Lung (tissue), 12 donors: Measurements from ENCODE around the gene CARD9. TPM values are rescaled to one million over a fixed set of nuclear protein-coding genes. Genes with fewer than 3 reads are reported as not detected.

ENCODE experiments used
- ATAC-seq: fragments of 200-7000 bp; cut with Tn5 transposase; one replicate; pipeline ENCODE4 v1.9.1; 2020; ENCODE audit warnings: moderate number of reproducible peaks; ENCODE audit not compliant: insufficient read depth, low FRiP score
- DNase-seq, 3 donors: peaks; one replicate each; pipeline ENCODE4 v3.0.0-alpha.2; 2013 to 2017
- H3K27ac ChIP-seq, 2 donors: one replicate each; pipeline ENCODE4 v1.5.1; 2013; ENCODE audit warnings: mild to moderate bottlenecking in 2 of 2, moderate library complexity in 2 of 2, control low read depth in 1 of 2, inconsistent platforms in 1 of 2, low read depth in 1 of 2, low read length in 1 of 2
- H3K27me3 ChIP-seq, 3 donors: one replicate each; pipeline ENCODE4 v1.5.1; 2013; ENCODE audit warnings: low read length in 2 of 3; ENCODE audit not compliant: control insufficient read depth in 3 of 3, insufficient read depth in 3 of 3
- H3K36me3 ChIP-seq, 4 donors: one replicate each; pipeline ENCODE4 v1.5.1; 2013; ENCODE audit warnings: low read length in 4 of 4, mild to moderate bottlenecking in 1 of 4, moderate library complexity in 1 of 4; ENCODE audit not compliant: control insufficient read depth in 4 of 4, insufficient read depth in 4 of 4
- H3K4me1 ChIP-seq, 5 donors: one replicate each; pipeline ENCODE4 v1.5.1; 2013; ENCODE audit warnings: low read length in 5 of 5, mild to moderate bottlenecking in 2 of 5, moderate library complexity in 1 of 5; ENCODE audit not compliant: control insufficient read depth in 5 of 5, insufficient read depth in 5 of 5
- H3K4me3 ChIP-seq: one replicate; pipeline ENCODE4 v1.5.1; 2013; ENCODE audit warnings: mild to moderate bottlenecking, control low read depth, moderate library complexity
- H3K9ac ChIP-seq, 2 donors: one replicate each; pipeline ENCODE4 v1.5.1; 2013; ENCODE audit warnings: low read length in 2 of 2, control low read depth in 1 of 2; ENCODE audit not compliant: insufficient read depth in 1 of 2
- H3K9me3 ChIP-seq, 4 donors: one replicate each; pipeline ENCODE4 v1.5.1; 2013; ENCODE audit warnings: low read length in 3 of 4, mild to moderate bottlenecking in 1 of 4, moderate library complexity in 1 of 4; ENCODE audit not compliant: control insufficient read depth in 4 of 4, insufficient read depth in 3 of 4
- WGBS, 2 donors: extraction: QIAGEN DNeasy Blood & Tissue Kit; methylation state at CpG; one replicate each; pipeline ENCODE4 v1.1.7; 2013; 5-methylcytosine and 5-hydroxymethylcytosine counted together
- polyA plus RNA-seq, 2 donors: library from polyadenylated mRNA; stranded (reverse); fragments of 200-250 nt; gene quantifications; one replicate each; pipeline ENCODE4 v1.2.1, GENCODE V29; 2013
- total RNA-seq, 2 donors: library from RNA; depleted of rRNA in 1 of 2; stranded (reverse); fragments of >200 nt in 1 of 2; gene quantifications; one replicate each; pipeline ENCODE4 v1.2.1, GENCODE V29; 2014 to 2021
- TF ChIP-seq, protein P1 (sequence below): IDR thresholded peaks from 2 replicates; pipeline ENCODE4 v1.5.1; 2012; ENCODE audit warnings: mild to moderate bottlenecking; ENCODE audit errors: control extremely low read depth, extremely low read depth
- donor health status: control.
- donor health status: control.
- donor health status: Bipolar disorder and iron deficiency.
- donor health status: healthy.
- donor health status: DM: yes; HTN: yes; CAD: no.

The CARD9 gene
- total and polyA plus RNA-seq, 4 donors: 3.8 to 16.0 (median 11.5) TPM

DNA sequence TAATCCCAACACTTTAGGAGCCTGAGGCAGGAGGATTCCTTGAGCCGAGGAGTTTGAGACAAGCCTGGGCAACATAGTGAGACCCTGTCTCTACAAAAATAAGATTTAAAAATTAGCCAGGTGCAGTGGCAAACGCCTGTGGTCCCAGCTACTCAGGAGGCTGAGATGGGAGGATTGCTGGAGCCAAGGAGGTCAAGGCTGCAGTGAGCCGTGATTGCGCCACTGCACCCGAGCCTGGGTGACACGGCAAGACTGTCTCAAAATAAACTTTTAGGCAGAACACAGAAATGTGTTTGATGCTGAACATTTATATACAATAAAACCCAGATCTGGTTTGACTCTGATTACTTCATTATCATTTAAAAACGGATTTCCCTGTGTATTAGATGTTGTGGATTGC is 32.0 kb upstream of the CARD9 start:
- TF ChIP-seq, protein P1, sequence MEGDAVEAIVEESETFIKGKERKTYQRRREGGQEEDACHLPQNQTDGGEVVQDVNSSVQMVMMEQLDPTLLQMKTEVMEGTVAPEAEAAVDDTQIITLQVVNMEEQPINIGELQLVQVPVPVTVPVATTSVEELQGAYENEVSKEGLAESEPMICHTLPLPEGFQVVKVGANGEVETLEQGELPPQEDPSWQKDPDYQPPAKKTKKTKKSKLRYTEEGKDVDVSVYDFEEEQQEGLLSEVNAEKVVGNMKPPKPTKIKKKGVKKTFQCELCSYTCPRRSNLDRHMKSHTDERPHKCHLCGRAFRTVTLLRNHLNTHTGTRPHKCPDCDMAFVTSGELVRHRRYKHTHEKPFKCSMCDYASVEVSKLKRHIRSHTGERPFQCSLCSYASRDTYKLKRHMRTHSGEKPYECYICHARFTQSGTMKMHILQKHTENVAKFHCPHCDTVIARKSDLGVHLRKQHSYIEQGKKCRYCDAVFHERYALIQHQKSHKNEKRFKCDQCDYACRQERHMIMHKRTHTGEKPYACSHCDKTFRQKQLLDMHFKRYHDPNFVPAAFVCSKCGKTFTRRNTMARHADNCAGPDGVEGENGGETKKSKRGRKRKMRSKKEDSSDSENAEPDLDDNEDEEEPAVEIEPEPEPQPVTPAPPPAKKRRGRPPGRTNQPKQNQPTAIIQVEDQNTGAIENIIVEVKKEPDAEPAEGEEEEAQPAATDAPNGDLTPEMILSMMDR: no peak
- Histone ChIP-seq H3K27ac (no peak overlapping the region), H3K9ac (no peak overlapping the region), H3K36me3 (peaks cover 0 to 29% (median 7%) of the 10 kb centered on the region in 4 donors), H3K9me3 (no peaks in the 10 kb centered on the region), H3K4me3 (no peak overlapping the region), H3K27me3 (no peaks in the 10 kb centered on the region), H3K4me1 (peaks cover 0 to 8% (median 0%) of the 10 kb centered on the region in 5 donors)
- WGBS, 2 donors: 81 to 91% methylated on average over 7 of the region's 7 CpGs
- no peak for DNase-seq
- no peak for ATAC-seq

DNA sequence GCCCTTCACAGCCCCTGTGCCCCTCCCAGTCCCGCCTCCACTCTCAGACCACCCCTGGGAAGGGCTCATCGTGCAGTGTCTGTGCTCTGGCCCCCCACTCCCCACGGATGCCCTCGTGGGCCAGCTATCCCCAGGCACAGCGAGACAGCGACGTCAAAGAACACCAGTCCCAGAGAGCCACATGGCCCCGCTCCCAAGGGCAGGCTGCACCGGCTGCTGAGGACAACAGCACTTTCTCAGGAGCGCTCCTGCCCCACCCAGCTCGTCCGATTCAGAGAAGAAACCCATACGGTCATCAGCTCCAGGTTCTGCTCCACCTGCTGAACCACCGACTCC is 31.3 kb upstream of the CARD9 start:
- DNase-seq (no peak), ATAC-seq (no peak)
- no peaks in the 10 kb centered on the region for H3K9me3 ChIP-seq
- peaks cover 0 to 29% (median 7%) of the 10 kb centered on the region in 4 donors for H3K36me3 ChIP-seq
- H3K27ac ChIP-seq: no peak overlapping the region
- H3K4me1 ChIP-seq: peaks cover 0 to 10% (median 0%) of the 10 kb centered on the region in 5 donors
- H3K4me3 ChIP-seq: no peak overlapping the region
- H3K9ac ChIP-seq: no peak overlapping the region
- H3K27me3 ChIP-seq: no peaks in the 10 kb centered on the region
- TF ChIP-seq, protein P1: no peak
- 90 to 96% methylated on average over 14 of the region's 14 CpGs for WGBS, 2 donors

DNA sequence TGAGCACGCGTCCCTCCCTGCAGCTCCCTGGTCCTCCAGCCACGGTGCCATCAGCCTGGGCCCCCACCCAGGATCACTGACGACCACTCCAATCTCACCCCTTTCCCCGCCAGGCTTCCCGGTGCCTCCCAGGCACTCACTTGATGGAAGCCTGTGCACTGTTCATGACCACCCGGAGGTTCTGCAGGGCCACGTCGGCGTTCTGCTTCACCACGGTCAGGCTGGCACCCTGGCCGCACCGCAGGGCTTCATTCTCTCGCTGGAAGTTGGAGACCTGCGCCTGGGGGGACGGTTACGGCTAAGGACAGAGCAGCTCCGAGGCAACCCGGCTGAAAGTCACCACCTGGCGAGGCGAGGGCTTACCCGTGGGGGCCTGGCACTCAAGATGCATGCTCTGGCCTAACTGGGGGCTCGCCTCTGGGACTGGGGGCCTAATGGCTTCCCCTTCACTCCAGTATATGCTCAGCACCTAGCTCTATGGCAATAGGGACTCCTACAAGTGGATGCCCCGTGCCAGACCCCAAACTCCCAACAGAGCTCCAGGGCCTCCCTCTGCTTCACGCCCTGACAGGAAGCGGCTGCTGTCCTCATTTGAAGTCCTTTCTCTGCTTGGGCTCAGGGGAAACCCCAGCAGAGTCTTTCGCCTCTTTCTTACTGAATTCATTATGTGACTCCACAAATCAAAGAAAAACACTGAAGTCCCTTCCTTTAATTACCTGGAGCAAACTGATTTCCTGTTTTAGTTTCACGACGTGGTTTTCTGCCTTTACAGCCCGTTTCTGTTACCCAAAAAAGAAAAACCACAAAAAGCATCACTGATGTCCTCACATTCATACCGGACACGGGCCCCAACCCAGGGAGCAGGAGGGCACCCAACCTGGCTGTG is 30.7 kb upstream of the CARD9 start:
- DNase-seq: no peak
- 83 to 84% methylated on average over 32 of the region's 32 CpGs for WGBS, 2 donors
- Histone ChIP-seq H3K9ac (no peak overlapping the region), H3K27ac (no peak overlapping the region), H3K4me1 (peaks cover 0 to 7% (median 3%) of the 10 kb centered on the region in 5 donors), H3K9me3 (no peaks in the 10 kb centered on the region), H3K4me3 (no peak overlapping the region), H3K36me3 (peaks cover 0 to 29% (median 7%) of the 10 kb centered on the region in 4 donors), H3K27me3 (no peaks in the 10 kb centered on the region)
- no peak for ATAC-seq
- TF ChIP-seq, protein P1: no peak

DNA sequence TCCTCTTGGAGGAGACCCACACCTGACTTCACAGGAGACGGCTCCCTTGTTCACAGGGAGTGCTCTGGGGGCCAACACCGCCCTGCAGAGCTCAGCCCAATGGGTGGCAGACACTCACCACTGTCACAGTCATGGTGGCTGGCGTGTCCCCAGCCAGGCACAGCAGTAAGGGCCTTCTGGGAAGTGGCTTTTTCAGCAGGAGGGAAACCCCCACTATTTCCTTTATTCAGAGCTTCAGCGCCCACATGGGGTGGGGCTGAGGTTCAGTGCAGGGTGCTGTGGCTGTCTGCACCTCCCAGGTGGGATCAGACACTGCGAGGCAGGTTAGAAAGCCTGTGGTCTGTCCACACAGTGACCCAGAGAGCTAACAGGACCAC is 30.1 kb upstream of the CARD9 start:
- no peak overlapping the region for H3K4me3 ChIP-seq
- H3K27me3 ChIP-seq: no peaks in the 10 kb centered on the region
- WGBS, 2 donors: 75 to 83% methylated on average over 5 of the region's 5 CpGs
- ATAC-seq (no peak), DNase-seq (no peak)
- no peaks in the 10 kb centered on the region for H3K9me3 ChIP-seq
- H3K36me3 ChIP-seq: peaks cover 0 to 29% (median 7%) of the 10 kb centered on the region in 4 donors
- TF ChIP-seq, protein P1: no peak
- H3K9ac ChIP-seq: no peak overlapping the region
- H3K27ac ChIP-seq: no peak overlapping the region
- H3K4me1 ChIP-seq: peaks cover 0 to 13% (median 8%) of the 10 kb centered on the region in 5 donors
